Activated CD4-positive, alpha-beta T cell treated with anti-CD3 and anti-CD28 coated beads for 36 hours (primary cell): ENCODE data around the gene LRIF1. TPM values are rescaled to one million over a fixed set of nuclear protein-coding genes. Genes with fewer than 3 reads are reported as not detected.
"Not testable (repeated sequence)": the region's sequence is repeated elsewhere in the genome, so short reads cannot be mapped to it uniquely, and the experiment has no call there.

Experiments used
- ATAC-seq: fragments of 200-7000 bp; cut with Tn5 transposase; one replicate; pipeline ENCODE4 v1.10.0; 2021; ENCODE audit warnings: mild to moderate bottlenecking, moderate library complexity
- CTCF ChIA-PET: fragments of 350-600 bp; sonication (Branson Sonifier 250); formaldehyde crosslinking; loops from one replicate; lab custom pipeline; 2021; ENCODE audit warnings: antibody characterized with exemption; lab: Charles Lee
- POLR2A ChIA-PET: fragments of 350-600 bp; sonication (Branson Sonifier 250); formaldehyde crosslinking; loops from one replicate; lab custom pipeline; 2021; ENCODE audit warnings: antibody characterized with exemption, inconsistent platforms; lab: Charles Lee
- DNase-seq: peaks from one replicate; pipeline ENCODE4 v3.0.0-alpha.2; 2020
- H3K27ac Mint-ChIP-seq: one replicate; pipeline ENCODE4 v1.8.0; 2021; ENCODE audit warnings: mixed read lengths
- H3K27me3 Mint-ChIP-seq: one replicate; pipeline ENCODE4 v1.8.0; 2021; ENCODE audit warnings: mixed read lengths
- H3K36me3 Mint-ChIP-seq: one replicate; pipeline ENCODE4 v1.8.0; 2021; ENCODE audit warnings: low read depth, mixed read lengths
- H3K4me1 Mint-ChIP-seq: one replicate; pipeline ENCODE4 v1.8.0; 2021; ENCODE audit warnings: mixed read lengths
- H3K4me3 Mint-ChIP-seq: one replicate; pipeline ENCODE4 v1.8.0; 2021; ENCODE audit warnings: mild to moderate bottlenecking, moderate library complexity, mixed read lengths
- H3K9me3 Mint-ChIP-seq: one replicate; pipeline ENCODE4 v1.8.0; 2021; ENCODE audit warnings: low read depth, mixed read lengths
- intact Hi-C, 2 experiments: fragments of 100-400 bp; cut with DNase I in 1 of 2; cut with micrococcal nuclease in 1 of 2; formaldehyde crosslinking; loops; one replicate each; pipeline versions ENCODE4 v1.14.2 to v1.15.1; 2022 to 2024; cut with DNase I, micrococcal nuclease
- total RNA-seq, 2 experiments: library from RNA; stranded (reverse); gene quantifications; one replicate each; pipeline ENCODE4 v1.2.3, GENCODE V29; 2021

LRIF1 gene
- total RNA-seq = 10 to 100 TPM; 15.1 to 15.4 TPM

GRCh38 chr1:110963691-110964454, at the start of gene LRIF1:
Gene LRIF1, minus strand, starts transcription at chr1:110963922. Its CDS starts 234 bp downstream, at chr1:110963688.
- Mint-ChIP-seq H3K4me3 (peak within 1 kb of the TSS; percentile 78), H3K4me1 (peaks cover 30% of the 10 kb centered on the region), H3K9me3 (peaks cover 37% of the 10 kb centered on the region), H3K36me3 (peaks cover 48% of the 10 kb centered on the region), H3K27ac (peak within 1 kb of the TSS; percentile 94), H3K27me3 (peaks cover 7% of the 10 kb centered on the region)
- peak; percentile 100 for DNase-seq
- peak; percentile 99 for ATAC-seq
- ChIA-PET POLR2A (interaction anchor here (0.6 to 1.0 kb wide), 4 partner anchors 15 to 92 kb away, joined by 3 to 8 read pairs (median 4); no protein-coding TSS in a partner anchor), CTCF (interaction anchor here (0.6 to 1.7 kb wide), 9 partner anchors 67 to 436 kb away, joined by 3 to 8 read pairs (median 4); partner anchors contain the start of gene CD53)
- intact Hi-C loops = loop anchor here (1.0 to 10.0 kb wide), 13 partner anchors 47 to 1653 kb away; partner anchors contain the start of genes RBM15 (in 2 of the 2), CAPZA1 (in 1 of the 2), CEPT1 (in 1 of the 2) and DDX20 (in 1 of the 2)

GRCh38 chr1:111008031-111008430, 44.3 kb upstream of the LRIF1 start:
- CTCF ChIA-PET = no interaction called here

GRCh38 chr1:111006556-111006955, 42.8 kb upstream of the LRIF1 start:
- no peak overlapping the region for H3K27ac Mint-ChIP-seq
- H3K27me3 Mint-ChIP-seq = peaks cover 40% of the 10 kb centered on the region
- DNase-seq (no peak), ATAC-seq (no peak)
- CTCF ChIA-PET = interaction anchor here (1.1 kb wide), 1 partner anchor 24 kb away, joined by 5 read pairs; no protein-coding TSS in a partner anchor
- H3K4me3 Mint-ChIP-seq = no peak overlapping the region
- H3K4me1 Mint-ChIP-seq = no peaks in the 10 kb centered on the region
- POLR2A ChIA-PET = no interaction called here
- intact Hi-C loops = no loop called here
- H3K9me3 Mint-ChIP-seq = peaks cover 8% of the 10 kb centered on the region
- H3K36me3 Mint-ChIP-seq = peaks cover 3% of the 10 kb centered on the region

More at GRCh38 chr1:111008031-111008430, 44.3 kb upstream of the LRIF1 start:
- peaks cover 3% of the 10 kb centered on the region for H3K36me3 Mint-ChIP-seq
- DNase-seq (no peak), ATAC-seq (no peak)
- H3K9me3 Mint-ChIP-seq = peaks cover 12% of the 10 kb centered on the region
- H3K27me3 Mint-ChIP-seq = peaks cover 36% of the 10 kb centered on the region
- POLR2A ChIA-PET = no interaction called here
- intact Hi-C loops = no loop called here
- no peak overlapping the region for H3K4me3 Mint-ChIP-seq
- H3K4me1 Mint-ChIP-seq = no peaks in the 10 kb centered on the region
- no peak overlapping the region for H3K27ac Mint-ChIP-seq

GRCh38 chr1:110999607-111000006, 35.9 kb upstream of the LRIF1 start:
- ATAC-seq, H3K4me1 Mint-ChIP-seq, POLR2A ChIA-PET, DNase-seq, H3K27ac Mint-ChIP-seq, H3K4me3 Mint-ChIP-seq, H3K9me3 Mint-ChIP-seq, H3K36me3 Mint-ChIP-seq: not testable (repeated sequence)
- CTCF ChIA-PET = interaction anchor here (0.6 kb wide), 1 partner anchor 346 kb away, joined by 3 read pairs; no protein-coding TSS in a partner anchor
- intact Hi-C loops = loop anchor here in 1 of 2 experiments (10.0 kb wide), 1 partner anchor 475 kb away; no protein-coding TSS in a partner anchor
- H3K27me3 Mint-ChIP-seq = peaks cover 32% of the 10 kb centered on the region

GRCh38 chr1:110992329-110992728, 28.6 kb upstream of the LRIF1 start:
- H3K27me3 Mint-ChIP-seq, H3K4me1 Mint-ChIP-seq, H3K9me3 Mint-ChIP-seq, POLR2A ChIA-PET, H3K27ac Mint-ChIP-seq, H3K36me3 Mint-ChIP-seq, H3K4me3 Mint-ChIP-seq, DNase-seq: not testable (repeated sequence)
- ATAC-seq = peak; percentile 58
- intact Hi-C loops = loop anchor here (1.0 to 10.0 kb wide), 5 partner anchors 162 to 468 kb away; no protein-coding TSS in a partner anchor
- CTCF ChIA-PET = interaction anchor here (0.6 to 4.3 kb wide), 21 partner anchors 8 to 472 kb away, joined by 3 to 38 read pairs (median 3); no protein-coding TSS in a partner anchor

DNA sequence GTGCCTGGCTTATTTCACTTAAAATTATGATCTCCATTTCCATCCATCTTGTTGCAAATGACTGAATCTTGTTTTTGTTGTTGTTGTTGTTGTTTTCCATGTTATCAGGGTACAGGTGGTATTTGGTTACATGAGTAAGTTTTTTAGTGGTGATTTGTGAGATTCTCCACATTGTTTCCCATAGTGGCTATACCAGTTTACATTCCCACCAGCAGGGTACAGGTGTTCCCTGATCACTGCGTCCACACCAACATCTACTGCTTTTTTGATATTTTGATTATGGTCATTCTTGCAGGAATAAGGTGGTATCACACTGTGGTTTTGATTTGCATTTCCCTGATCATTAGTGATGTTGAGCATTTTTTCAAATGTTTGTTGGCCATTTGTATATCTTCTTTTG, 27.6 kb upstream of the LRIF1 start:
- H3K4me3 Mint-ChIP-seq, DNase-seq, H3K27me3 Mint-ChIP-seq, H3K27ac Mint-ChIP-seq, ATAC-seq, POLR2A ChIA-PET, H3K36me3 Mint-ChIP-seq, H3K4me1 Mint-ChIP-seq, H3K9me3 Mint-ChIP-seq: not testable (repeated sequence)
- CTCF ChIA-PET = interaction anchor here (1.6 to 4.3 kb wide), 3 partner anchors 100 to 209 kb away, joined by 5 to 38 read pairs (median 15); no protein-coding TSS in a partner anchor
- intact Hi-C loops = loop anchor here (5.0 to 10.0 kb wide), 2 partner anchors 374 to 466 kb away; no protein-coding TSS in a partner anchor

DNA sequence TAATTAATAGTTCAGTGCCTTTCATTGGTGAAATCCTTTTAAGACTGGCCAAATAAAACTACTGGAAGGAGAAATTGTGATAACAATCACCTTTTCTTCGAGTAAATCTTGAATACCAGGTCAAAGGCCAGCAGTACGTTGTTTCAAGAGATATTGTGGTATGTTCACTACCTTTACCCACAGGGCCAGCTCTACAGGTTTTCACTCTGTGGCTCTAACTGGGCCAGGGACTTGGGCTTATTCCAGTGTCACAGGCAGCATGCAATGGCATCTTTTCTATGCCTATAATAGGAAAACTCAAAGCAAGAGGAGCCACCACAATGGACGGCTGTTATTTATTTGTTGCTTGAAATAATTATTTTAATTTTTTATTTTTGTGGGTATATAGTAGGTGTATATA, 26.8 kb upstream of the LRIF1 start:
- no peak overlapping the region for H3K27ac Mint-ChIP-seq
- CTCF ChIA-PET = interaction anchor here (4.3 kb wide), 1 partner anchor 208 kb away, joined by 38 read pairs; no protein-coding TSS in a partner anchor

DNA sequence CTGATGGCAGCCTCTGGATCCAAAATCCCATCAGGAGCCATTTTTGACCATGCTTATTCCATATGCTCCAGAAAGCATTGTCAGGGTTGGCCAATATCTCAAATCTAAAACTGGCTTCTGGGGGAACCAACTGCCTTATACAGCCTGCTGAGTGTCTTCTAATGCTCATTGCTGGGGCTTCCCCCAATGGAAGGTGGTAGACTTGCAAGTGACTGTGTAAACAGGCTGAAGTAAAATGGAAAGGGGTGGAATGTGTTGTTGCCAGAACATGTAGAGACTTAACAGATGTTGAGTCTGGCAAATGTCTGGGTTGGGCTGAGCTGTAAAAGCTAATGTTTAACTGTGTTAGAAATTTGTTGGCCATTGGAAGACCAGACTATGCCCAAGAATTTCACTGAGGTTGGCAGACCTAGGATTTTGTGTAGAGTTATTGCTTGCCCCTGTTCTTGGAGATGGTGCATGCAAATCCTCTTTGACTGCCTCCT, 22.7 kb upstream of the LRIF1 start:
- intact Hi-C loops = no loop called here
- Mint-ChIP-seq H3K27me3 (peaks cover 2% of the 10 kb centered on the region), H3K4me1 (peaks cover 9% of the 10 kb centered on the region), H3K4me3 (no peak overlapping the region), H3K9me3 (peaks cover 7% of the 10 kb centered on the region), H3K27ac (no peak overlapping the region), H3K36me3 (no peaks in the 10 kb centered on the region)
- DNase-seq = no peak
- ChIA-PET POLR2A (no interaction called here), CTCF (interaction anchor here (0.8 kb wide), 1 partner anchor 393 kb away, joined by 3 read pairs; no protein-coding TSS in a partner anchor)
- ATAC-seq = peak; percentile 61

More for the DNA sequence above, 26.8 kb upstream of the LRIF1 start:
- POLR2A ChIA-PET = no interaction called here
- Mint-ChIP-seq H3K4me1 (peaks cover 6% of the 10 kb centered on the region), H3K27me3 (peaks cover 8% of the 10 kb centered on the region), H3K4me3 (no peak overlapping the region), H3K36me3 (no peaks in the 10 kb centered on the region), H3K9me3 (no peaks in the 10 kb centered on the region)
- ATAC-seq = no peak
- DNase-seq = no peak
- intact Hi-C loops = loop anchor here (5.0 to 10.0 kb wide), 2 partner anchors 373 to 466 kb away; no protein-coding TSS in a partner anchor

DNA sequence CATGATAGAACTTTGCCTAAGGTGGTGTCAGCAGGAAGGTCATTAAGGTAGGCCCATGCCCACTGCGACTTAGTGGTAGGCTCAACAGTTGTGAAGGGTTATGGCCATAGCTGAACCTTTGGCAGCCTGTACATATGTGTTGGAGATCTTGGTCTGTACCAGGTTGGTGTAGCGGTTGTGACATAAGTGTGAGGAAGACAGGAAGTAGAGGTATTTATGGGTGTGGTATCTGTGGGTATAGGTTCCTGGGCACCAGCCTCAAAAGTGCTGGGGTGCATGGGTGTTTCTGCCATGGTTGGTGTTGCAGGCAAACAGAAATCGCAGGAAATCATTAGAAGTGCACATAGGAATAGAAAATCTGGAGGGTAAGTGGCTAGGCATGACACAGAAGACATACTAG, 18.6 kb upstream of the LRIF1 start:
- Mint-ChIP-seq H3K9me3 (peaks cover 11% of the 10 kb centered on the region), H3K27me3 (peaks cover 16% of the 10 kb centered on the region), H3K4me1 (peaks cover 5% of the 10 kb centered on the region), H3K4me3 (no peak overlapping the region), H3K36me3 (no peaks in the 10 kb centered on the region), H3K27ac (no peak overlapping the region)
- ChIA-PET POLR2A (no interaction called here), CTCF (no interaction called here)
- intact Hi-C loops = no loop called here
- ATAC-seq (no peak), DNase-seq (no peak)

DNA sequence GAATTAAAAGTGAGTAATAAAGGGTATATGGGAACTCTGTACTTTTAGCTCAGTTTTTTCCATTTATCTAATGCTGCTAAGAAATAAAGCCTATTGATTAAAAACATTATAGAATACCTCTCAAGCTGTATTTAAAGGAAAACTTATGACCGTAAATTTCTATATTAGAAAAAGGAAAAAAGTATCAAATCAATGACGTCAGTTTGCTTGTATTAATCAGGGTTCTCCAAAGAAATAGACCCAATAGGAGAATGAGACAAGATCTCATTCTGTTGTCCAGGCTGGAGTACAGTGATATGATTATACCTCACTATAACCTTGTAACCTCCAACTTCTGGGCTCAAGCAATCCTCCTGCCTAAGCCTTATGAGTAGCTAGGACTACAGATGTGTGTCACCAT, 15.4 kb upstream of the LRIF1 start:
- Mint-ChIP-seq H3K4me3 (no peak overlapping the region), H3K4me1 (peaks cover 5% of the 10 kb centered on the region), H3K36me3 (peaks cover 4% of the 10 kb centered on the region), H3K9me3 (peaks cover 20% of the 10 kb centered on the region), H3K27ac (no peak overlapping the region), H3K27me3 (peaks cover 23% of the 10 kb centered on the region)
- no peak for DNase-seq
- CTCF ChIA-PET = interaction anchor here (0.9 to 1.7 kb wide), 3 partner anchors 9 to 153 kb away, joined by 3 to 6 read pairs (median 4); no protein-coding TSS in a partner anchor
- intact Hi-C loops = no loop called here
- POLR2A ChIA-PET = no interaction called here
- ATAC-seq = no peak

- ChIA-PET CTCF (interaction anchor here (0.9 to 1.6 kb wide), 2 partner anchors 16 to 18 kb away, joined by 3 read pairs; no protein-coding TSS in a partner anchor), POLR2A (no interaction called here)
- no peak overlapping the region for H3K27ac Mint-ChIP-seq
- H3K4me1 Mint-ChIP-seq = no peaks in the 10 kb centered on the region
- DNase-seq (no peak), ATAC-seq (no peak)
- H3K9me3 Mint-ChIP-seq = peaks cover 22% of the 10 kb centered on the region
- H3K27me3 Mint-ChIP-seq = peaks cover 44% of the 10 kb centered on the region
- intact Hi-C loops = no loop called here
- H3K36me3 Mint-ChIP-seq = peaks cover 4% of the 10 kb centered on the region
- H3K4me3 Mint-ChIP-seq = no peak overlapping the region
Measured at GRCh38 chr1:110976089-110976488, 12.4 kb upstream of the LRIF1 start.
